ENCODE results near the gene ANKRD36C.
"Not testable (repeated sequence)": the region's sequence is repeated elsewhere in the genome, so short reads cannot be mapped to it uniquely, and the experiment has no call there.

GRCh38 chr2:95788642-95789041 lies 203.0 kb downstream of the ANKRD36C start:
- TF ChIP-seq EZH2 (optimal IDR thresholded peaks at IDR 0.05; ENCODE audit: low read depth, low read length); CTCF (IDR thresholded peaks at IDR 0.05; ENCODE audit: low read length): not testable (repeated sequence)

Measured in MM.1S (cell line).